NCI-H1694 (cell line): ENCODE results near the gene NOS1AP.

Experiments used
- DNase-seq: peaks from one replicate; lab custom pipeline; 2025; lab: John Stamatoyannopoulos, UW

The NOS1AP gene

DNA sequence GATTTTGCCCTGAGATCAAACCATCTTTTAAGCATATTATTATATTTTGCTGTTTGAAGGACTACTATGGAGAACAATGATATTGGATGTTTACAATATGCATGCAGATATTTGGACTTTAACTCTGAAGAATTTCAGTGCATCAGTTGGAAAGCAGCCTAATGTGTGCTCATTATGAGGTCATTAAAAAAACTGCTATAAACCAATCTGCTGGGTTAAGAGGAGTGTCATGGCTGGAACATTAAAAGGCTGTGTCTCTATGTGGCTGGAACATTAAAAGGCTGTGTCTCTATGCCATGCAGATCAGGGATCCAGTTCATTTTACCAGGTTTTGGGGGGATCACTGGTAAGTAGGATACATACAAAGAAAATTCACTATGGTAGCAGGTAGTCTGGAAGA, 229.5 kb downstream of the NOS1AP start:
- no peak for DNase-seq

DNA sequence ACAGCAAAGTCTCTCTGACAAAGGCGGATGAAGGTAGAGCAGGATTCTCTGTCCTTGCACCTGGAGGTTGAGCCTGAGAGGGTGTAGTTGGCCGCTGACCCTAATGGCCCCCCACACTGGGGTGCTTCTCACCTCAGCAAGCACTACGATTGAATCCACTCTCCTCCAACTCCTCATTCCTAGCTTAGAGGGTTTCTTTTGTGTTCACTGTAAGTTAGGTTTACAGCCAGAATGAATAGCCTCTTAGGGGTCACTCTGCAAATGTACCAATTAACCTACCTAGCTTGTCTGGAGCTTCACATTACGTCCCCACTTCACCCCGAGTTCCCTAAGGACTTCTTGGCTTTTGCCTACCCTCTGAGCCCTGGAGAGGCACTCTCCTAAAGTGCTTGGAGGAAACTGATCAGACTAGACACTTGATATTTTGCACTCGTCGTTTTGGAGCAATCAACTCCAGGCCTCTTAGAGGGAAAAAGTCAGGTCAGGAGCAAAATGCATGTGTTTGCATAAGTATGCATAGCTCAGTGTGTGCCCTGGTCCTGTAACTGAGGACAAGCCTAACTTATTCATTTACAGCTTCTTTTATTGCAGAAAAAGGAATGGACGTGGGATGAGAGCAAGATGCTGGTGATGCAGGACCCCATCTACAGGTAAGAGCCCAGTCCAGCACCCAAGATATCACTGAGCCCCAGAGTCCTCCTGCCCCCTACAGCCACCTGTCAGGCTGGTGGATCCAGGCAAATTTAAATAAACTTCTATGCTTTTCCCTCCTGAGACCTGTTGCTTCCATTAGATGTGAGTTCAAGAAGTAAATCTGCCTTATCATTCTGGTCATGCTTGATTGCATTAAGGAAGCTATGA, 230.8 kb downstream of the NOS1AP start:
- DNase-seq: no peak

DNA sequence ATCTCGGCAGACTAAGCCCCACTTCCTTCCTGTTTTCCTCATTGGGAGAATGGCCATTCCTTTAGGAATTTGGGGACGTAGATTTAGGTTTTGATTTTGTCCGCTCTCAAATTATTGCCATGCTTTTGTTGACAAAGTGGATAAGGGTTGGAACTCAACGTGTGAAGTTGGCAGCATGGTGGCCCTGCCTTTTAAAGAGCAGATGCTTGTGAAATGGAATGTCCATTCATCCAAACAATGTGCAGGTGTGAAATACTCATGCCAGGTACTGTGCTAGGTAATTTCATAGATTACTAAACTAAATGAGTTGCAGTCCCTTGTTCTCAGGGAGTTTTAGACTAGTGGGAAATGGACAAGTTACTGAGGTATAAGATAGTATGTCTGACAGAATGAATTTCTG, 232.2 kb downstream of the NOS1AP start:
- DNase-seq: no peak

DNA sequence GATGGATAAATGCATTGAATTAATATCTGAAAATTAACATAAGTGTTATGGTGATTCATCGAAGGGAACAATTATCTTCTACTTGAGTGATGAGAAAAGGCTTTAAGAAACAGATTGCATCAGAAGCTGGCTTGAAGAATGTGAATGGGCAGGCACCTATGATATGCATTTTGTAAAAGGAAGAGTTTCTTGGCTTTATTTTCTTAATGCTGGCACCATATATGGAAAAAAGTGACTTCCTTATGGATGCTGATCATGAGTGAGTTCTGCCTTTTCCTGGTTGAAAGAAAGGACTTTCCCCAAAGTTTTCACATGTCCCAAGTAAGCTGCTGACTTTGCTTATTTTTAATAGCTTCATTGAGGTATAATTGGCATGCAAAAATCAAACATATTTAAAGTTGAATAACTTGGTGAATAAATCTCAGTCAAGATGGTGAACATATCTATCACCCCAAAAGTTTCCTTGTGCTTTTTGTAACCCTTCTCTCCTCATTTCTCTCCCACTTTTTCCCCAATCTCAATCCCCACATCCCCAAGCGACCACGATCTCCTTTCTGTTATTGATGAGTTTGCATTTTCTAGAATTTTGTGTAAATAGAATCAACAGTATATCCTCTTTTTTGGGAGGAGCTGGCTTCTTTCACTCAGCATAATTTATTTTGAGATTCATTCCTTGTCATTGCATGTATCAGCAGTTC, 233.0 kb downstream of the NOS1AP start:
- DNase-seq: no peak

DNA sequence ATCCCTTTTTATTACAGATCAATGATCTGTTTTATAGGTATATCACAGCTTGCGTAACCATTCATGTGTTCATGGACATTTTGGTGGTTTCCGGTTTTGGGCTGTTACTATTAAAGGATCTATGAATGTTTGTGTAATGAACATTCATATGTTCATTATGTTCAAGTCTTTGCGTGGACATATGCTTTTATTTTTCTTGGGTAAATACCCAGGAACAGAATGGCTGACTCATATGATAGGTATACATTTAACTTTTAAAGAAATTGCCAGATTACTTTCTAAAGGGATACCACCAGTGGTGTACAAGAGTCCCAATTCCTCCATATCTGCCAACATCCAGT, 233.5 kb downstream of the NOS1AP start:
- DNase-seq: no peak

DNA sequence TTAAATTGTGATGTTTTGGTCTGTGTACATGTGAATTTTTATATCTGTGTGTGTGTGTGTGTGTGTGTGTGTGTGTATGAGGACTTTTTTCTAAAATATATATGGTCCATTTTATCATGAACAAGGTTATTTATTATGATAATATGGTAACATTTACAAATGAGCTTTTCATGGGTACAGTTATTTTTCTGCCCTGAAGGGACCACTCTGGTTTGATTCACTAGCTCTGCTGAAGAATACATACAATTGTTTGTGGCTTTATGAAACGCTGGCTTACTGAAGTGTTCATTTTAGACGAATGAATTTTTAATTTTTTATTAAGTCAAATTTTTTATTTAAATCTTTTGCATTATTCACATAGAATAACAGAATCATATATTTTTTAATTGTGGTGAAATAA, 235.2 kb downstream of the NOS1AP start:
- DNase-seq: no peak

DNA sequence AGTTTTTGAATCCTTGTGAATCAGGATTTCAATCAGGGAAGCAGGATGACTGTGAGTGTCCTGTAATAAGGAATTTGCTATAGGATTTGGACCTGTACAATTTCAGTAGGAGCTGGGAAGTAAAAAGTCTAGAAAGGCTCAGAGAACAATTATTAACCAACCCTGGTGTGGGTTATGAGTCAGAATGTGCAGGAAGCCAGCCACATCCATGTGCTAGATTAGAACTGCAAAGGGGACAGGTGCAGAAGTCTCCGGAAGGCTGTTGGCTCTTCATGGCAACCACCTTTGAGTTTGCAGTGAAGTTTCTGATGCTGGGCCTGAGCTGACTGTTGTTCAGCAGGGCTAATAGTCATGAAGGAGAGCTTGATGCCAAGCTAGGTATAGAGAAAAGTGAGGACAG, 236.5 kb downstream of the NOS1AP start:
- no peak for DNase-seq

DNA sequence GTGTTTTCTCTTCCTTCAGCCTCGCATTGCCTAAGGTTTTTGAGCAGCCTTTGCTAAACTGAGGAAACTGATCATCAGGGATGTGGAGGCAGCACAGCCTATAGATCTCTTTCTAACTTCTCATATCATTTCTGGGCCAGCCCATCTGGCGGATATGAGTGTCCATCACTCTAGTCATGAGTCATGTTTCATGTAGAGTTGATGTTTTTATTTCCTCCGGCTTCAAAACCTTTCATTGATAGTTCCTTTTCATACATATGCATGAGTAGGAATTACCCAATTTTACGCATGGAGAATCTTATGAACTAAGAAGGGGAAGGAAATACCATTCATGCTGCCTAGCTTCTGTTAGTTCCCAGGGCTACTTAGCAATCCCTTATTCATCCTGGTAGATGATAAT, 240.8 kb downstream of the NOS1AP start:
- no peak for DNase-seq

DNA sequence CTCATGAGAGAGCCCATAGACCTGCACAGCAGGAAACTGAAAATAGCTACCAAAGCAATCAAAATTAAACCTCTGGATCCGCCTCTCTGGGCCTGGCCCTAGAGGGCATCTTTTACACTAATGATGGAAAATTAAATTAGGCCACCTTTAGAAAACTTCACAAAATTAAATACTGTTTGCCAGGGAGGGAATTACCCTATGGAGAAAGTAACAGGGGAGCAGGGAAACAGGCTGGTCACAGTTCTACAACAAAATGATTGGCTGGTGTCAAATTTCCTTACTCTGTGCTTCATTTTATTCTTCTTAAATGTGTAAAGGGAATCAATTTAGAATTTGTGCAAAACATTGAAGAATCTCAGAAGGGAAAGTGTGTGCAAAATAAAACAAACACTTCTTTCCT, 244.7 kb downstream of the NOS1AP start:
- DNase-seq: no peak

DNA sequence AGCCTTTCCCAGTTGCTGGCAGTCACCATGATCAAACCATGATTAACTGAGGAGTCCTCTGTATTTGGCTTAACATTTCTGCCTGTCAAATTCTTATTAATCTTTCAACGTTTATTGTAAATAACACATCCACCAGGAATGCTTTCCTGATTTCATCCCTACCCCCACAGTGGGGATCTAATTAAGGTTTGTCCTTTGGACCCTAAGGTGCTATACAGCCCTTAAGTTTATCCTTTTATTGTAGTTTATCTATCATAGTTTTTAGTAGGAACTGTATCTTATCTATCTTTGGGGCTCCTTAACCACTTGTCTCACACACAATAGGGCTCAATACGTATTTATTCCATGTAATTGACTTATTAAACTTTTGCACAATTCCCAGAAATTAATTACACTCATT, 246.2 kb downstream of the NOS1AP start:
- DNase-seq: no peak

DNA sequence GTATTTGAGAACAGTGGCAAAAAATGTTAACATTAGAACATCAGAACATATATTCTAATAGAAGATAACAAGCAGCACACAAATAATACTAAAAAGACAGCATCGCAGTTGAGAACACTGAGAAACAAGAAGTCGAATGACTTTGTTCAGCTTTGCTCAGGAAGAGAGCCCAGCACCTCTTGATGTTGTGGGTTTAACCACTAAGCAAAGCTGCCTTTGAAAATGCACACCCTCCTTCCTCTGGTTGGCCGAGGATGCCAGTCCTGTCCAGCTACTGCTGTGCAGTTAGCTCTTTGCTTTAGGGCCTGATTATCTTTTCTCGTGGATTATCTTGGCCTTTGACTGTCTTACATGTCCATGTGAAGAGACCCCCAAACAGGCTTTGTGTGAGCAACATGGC, 246.7 kb downstream of the NOS1AP start:
- DNase-seq: no peak

DNA sequence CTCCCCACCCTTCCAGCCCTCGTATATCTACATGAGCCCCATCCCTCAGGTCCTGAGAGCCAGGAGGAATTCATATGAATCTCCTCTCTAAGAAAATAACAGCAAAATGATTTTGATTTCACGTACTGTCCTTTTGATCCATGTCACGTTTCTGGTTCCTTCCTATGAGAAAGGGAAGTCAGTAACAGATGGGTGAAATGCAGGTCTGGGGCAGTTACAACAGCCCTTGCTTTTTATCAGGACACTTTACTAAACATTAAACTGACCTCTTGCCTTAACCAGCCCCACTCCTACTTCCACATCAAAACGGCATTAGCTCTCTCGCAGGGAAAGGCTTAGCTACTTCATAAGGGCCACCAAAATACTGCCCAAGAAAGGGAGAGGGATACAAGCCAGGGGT, 248.1 kb downstream of the NOS1AP start:
- no peak for DNase-seq

DNA sequence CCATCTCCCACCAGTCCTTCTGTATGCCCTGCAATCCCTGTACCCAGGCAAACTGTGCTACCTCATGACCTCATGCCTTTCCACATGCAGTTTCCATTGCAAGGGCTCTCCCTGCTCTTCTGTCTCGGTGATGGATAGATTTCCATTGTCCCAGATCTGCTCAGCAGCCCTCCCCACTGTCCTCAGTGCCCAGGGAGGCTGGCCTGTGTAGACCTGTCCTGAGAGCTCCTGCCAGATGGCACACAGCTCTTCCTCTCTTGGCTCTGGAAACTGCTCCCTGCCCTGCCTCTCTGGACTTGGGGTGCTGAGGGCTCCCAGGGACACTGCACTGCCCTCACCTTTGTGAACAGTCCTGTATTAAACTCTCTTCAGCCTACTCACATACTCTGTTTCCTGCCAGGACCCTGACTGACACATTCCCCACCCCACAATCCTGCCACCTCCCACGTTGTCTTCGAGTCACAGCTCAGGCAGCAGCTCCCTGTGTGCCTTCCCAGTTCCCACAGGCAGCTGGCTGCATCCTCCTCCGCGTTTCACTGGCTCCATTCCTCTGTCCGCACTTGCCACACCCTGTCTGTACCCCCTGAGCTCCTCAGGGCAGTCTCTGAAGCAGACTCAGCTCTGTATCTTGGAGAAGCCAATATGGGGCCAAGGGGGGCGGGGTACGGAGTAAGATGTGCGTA, 250.1 kb downstream of the NOS1AP start:
- no peak for DNase-seq

DNA sequence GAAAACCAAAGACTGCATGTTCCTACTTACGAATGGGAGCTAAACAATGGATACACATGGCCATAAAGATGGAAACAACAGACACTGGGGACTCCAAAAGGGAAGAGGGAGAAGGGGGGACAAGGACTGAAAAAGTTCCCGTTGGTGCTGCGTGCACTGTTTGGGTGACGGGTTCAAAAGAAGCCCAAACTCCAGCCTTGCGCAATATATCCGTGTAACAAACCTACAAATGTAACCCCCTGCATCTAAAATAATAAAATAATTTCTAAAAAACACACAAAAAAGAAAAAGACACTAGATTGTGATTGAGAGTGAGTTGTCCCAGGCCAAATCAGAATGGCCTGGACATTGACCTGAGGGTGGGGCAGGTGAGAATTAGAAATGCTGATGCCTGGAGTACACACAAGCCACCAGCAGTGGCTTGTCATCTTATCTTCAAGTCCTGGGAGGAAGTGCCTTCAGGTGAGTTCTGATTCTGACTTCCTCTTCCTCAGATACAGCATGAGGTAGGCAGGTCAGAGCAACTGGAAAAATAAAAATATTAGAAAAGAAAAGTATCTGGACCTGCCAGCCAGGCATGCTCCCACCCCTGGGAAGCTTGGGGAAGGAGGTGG, 252.4 kb downstream of the NOS1AP start:
- DNase-seq: no peak

DNA sequence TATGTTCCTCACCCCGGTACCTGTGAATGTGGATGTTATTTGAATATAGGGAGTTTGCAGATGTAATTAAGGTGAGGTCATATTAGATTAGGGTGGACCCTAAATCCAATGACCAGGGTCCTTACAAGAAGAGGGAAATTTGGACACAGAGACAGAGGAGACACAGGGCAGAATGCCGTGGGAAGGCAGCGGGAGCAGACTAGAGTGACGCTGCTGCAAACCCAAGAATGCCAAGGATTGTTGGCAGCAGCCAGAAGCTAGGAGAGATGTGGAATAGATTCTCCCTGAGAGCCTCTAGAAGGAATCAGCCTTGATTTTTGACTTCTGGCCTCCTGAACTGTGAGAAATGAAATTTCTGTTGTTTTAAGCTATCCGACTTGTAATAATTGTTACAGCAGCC, 253.5 kb downstream of the NOS1AP start:
- no peak for DNase-seq

DNA sequence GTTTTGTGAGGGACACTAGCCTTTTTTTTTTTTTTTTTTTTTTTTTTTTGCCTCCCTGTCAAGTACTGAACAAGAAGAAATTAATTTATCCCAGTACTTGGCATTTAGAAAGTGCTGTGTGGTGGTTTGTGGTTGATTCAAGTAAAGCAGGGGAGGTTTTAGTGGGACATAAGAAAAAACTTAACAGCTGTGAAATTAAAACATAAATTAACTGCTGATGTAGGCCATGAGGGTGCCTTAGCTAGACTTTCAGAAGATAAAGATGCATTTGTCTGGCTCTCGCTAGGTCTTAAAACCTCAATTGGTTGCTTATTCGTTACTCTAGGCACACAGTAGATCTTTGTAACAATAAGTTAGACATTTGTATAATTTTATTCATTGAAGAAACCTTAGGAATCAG, 254.9 kb downstream of the NOS1AP start:
- no peak for DNase-seq

DNA sequence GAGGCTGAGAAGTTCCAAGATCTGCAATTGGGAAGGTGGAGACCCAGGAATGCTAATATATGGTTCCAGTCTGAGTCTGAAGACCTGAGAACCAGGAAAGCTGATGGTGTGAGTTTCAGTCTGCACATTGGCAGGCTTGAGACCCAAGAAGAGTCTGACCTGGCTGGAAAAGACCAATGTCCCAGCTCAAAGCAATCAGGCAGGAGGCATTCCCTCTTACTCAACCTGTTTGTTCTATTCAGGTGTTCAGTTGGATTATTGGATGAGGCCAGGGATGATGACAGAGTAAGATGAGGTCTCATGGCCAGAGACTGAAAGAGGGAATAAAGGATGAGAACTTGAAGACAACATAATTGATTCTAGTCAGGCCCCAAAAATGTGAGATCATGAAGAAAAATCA, 257.1 kb downstream of the NOS1AP start:
- DNase-seq: no peak

DNA sequence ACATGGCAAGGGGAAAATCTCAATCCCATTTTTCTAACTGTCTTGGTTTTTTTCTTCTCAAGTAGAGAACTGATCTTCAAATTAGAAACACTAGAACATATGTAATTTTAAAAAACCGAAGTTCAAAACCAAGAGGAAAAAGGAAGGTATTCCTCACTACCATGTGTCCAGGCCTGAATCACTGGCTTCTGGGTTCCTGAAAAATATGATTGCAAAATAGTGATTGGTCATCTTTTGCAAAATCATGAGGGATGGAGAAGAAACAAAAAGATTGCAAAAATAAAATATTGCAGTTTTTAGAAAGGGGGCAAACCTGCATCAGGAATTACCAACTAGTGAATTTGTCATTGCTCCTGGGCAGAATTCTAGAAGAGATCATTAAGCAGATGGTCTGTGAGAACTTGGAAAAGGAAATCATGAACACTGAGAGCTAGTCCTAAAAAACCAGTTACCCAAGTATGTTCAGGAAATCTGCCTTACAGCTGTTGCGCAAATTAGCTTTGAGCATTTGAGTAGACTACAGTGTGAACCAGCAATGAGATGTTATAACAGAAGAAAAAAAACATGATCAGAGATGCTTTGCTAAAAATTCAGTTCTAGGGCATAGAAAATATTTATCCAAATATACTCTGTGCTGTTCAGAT, 257.8 kb downstream of the NOS1AP start:
- DNase-seq: no peak

DNA sequence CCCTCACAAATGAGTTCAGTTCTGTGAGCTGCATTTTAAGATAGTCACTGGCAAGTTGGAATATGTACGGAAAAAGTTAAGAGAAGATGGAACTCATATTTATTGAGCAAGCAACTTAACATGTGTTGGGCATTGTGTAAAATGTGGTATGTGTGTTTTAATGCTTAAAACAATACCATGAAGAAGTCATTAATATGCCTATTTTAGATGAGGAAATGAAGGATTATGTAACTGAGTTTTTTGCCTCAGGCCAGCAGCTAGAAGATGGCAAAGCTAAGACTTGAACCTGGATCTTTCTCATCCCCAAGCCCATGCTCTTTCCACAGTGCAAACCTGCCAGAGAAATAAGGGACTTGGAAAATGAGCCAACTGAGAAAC, 258.3 kb downstream of the NOS1AP start:
- no peak for DNase-seq

DNA sequence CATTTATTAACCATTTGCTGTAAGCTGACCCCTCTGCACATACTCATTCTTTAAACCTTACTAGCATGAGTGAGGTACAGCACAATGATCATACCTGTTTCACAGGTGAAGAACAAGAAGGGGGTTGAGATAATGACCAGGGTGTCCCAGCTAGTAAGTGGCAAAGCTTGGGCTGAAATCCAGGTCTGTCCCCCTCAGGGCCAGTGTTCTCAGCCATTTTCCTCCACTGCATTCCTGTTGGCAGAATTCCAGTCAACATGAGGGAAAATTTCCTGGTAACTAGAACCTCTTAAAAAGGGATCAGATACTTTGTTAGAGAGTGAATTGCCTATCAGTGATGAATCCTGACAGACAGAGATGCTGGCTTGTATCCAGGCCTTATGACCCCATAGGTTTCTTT, 259.0 kb downstream of the NOS1AP start:
- no peak for DNase-seq

DNA sequence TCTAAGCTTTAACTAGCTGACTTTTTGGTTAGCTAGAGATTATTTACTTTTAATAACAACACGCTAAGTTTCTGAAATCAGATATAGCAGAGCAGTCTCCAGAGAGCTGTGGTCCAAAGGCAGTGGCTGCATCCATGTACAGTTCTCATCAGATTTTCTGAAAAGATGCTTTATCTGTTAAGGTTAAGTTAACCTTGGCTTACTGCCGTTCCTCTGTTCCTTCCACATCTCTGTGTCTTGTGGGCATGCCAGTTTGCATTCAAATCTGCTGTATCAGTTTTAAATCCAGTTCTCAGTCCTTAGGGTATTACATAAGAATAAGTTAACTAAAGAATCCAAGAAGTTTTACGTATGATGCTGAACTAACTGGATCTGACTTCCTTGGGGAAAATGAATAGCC, 260.3 kb downstream of the NOS1AP start:
- no peak for DNase-seq

DNA sequence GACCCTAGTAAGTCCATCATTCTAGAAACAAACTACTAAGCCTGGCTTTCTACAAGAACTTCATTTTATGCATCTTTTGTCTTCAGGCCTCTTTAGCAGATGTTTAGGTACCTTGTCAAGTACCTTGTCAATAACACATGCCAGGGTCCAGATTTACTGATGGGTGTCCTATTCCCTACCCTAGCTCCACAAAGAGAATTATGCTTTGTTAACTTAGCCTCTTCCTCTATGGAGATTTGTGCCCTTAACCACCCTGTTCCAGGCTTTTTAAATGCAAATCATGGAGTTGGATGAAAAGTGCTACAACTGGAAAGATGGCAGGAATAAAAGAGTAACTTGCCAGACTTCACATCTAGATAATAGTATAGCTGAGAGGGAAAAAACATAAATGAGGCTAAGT, 264.5 kb downstream of the NOS1AP start:
- DNase-seq: no peak
